GM21390 (cell line): Measurements from ENCODE around the gene CATSPERD.

Source experiments
- ATAC-seq: cut with Tn5 transposase; IDR thresholded peaks from one replicate; pipeline ENCODE4 v1.9.1; 2021; ENCODE audit not compliant: unreplicated experiment

Gene CATSPERD, protein sequence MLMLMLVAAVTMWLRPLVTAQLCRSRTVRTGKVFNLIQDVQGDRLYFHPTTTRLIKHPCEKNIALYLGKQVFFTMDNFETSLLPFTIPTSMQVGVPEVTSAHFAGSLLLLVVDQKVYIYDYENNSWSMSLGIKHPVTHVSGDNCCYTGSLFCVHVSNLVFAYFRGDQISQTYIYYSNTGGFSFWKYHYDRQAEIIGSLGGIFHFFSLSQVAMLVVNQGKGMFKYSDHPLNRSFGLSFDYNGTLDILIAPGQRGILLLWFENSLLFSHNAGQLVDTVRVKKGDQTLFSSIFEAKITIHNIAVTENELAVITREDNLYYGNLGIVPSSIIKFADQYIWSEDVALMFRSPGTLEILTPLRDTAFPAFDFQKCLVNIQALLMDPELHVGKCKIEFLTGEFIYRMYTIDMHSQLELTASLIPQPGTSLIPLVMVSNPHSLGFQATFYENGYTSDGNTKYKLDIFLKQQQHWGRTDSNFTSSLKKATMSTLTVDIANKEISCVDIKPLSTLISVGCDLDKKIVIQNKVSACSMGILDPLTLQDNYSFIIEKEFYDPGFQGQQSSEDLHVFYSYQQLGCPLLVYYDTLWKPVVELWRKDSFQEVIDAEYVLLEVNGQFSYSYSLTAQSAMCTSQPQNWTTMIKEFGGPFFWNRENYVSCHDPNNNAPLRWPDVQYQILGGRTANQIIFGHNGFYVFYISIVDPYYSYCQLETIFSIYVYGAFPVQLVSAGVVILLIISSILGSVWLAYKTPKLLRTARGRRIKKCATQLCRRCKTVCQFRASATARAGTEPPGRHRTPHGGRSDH

DNA sequence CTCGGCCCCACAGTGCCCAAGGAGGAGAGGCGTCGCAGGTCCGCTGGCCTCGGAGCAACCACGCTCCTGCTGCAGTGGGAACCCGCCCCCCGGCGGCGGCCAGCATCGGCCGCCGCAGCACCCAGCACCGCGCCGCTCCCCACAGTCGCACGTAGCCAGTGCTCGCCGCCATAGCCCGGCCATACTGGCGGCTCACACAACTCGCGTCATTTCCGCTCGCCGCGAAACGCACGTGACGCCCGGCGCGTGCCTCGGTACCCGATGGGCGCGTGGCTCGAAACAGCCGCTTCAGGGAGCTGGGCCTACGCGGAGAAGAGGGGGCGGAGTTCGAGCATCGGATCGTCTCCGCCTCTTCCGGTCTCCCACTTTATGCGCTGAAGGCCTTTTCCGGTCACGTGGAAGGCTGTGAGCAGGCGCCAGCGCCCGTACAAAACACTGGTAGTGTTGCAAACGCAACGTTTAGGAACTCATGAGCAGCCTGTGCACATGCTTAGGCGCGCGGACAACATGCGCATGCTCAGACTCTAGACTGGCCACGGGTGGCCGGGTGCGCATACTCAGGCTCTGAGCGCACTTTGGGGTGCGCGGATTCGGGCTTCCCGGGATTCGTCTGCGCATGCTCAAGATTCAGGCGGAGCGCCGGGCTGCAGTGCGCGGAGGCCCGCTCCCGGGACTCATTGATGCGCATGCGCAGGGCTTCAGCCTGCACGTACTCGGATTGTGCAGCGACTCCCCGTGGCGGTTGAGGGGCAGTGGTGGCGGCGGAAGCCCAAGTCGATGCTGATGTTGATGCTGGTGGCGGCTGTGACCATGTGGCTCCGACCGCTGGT, at the start of gene CATSPERD, which contains the start of gene LONP1:
Gene CATSPERD (plus strand): TSS at position 677 of the 830 bp plus-strand sequence. CDS start 101 bp downstream, at position 778.
Gene LONP1 (minus strand): TSS at position 186 of the 830 bp plus-strand sequence. CDS start 14 bp downstream, at position 172.
- peak; percentile 79 for ATAC-seq

- no peak for ATAC-seq
Measured at GRCh38 chr19:5671600-5671999, 48.8 kb upstream of the CATSPERD start.

DNA sequence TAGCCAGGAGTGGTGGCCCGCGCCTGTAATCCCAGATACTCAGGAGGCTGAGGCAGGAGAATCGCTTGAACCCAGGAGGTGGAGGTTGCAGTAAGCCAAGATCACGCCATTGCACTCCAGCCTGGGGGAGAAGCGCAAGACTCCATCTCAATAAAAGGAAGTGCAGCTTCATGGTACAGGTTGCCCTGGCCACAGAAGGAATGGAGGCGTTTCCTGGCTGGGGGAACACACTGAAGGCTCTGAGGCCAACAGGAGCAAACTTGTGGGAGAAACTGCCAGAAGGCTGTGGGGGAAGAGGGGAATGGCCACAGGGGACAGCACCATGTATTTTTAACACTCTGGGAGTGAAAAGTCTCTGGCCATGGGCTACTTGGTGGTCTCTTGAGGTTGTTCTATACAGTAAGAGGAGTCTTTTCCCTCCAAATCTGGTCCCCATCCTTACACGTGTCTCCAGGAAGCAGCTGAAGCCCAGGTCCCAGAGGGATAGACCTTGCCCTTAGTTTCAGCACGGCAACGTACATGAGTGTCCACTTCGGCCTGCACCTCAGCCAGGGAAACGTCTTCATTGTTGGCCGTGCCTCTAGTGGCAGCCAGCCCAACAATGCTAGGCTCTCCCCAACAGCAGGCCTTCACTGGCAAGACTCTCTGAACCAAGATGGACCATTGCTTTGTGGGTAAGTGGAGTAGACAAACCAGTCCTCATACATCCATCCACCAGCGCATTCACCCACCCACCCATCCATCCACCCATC, 47.6 kb upstream of the CATSPERD start:
- ATAC-seq, result no peak

- no peak for ATAC-seq
Measured at GRCh38 chr19:5673752-5674151, 46.7 kb upstream of the CATSPERD start.

DNA sequence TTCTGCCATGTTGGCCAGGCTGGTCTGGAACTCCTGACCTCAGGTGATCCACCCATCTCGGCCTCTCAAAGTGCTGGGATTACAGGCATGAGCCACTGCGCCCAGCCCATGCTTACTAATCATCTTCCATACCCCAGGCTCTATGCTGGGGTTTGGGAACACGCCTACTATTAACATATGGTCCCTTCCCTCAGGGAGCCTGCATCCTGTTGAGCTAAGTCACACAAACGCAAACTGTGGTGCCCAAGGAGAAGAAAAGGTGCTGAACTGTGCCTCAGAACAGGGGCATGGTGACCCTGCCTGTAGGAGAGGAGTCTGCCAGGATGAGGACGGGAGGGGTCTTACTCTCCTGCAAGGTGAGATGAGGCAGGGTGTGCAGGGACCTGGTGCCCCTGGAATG, 45.7 kb upstream of the CATSPERD start:
- no peak for ATAC-seq

- ATAC-seq, result no peak
Measured at GRCh38 chr19:5676105-5676771, 44.2 kb upstream of the CATSPERD start.

DNA sequence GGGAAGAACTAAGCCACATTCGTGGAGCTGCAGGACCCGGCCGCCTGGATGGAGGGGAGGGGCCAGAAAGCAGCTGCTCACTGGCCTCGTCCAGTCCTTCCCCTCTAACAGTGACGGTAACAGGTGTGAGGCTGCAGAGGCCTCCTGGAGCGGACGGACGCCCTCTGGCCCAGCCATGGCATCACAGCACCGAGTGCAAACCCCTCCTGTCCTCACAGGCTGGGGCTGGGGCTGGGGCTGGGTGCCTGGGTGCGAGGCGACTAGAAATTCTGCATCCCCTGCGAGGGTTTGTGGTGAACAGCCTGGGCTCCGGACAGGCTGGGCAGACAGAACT, 43.7 kb upstream of the CATSPERD start:
- ATAC-seq, result no peak

DNA sequence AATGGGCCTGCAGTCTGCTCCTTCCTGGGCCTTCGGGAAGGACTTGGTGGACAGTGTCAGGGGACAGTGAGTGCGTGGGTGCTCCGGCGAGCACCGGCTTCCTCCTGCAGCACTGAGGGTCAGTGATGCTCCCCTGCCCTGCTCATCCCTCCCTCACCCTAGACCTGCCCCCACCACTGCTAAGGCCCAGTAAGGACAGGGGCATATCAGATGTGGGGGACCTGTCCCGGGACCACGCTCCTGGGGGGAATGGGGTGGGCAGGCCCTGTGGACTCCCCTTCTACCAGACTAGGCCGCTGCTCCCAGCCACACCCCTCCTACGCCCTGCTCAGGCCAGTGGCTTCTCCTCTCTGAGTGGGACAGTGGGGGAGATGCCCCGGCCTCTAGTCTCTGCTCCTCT, 43.3 kb upstream of the CATSPERD start:
- no peak for ATAC-seq

- ATAC-seq, result no peak
Measured at GRCh38 chr19:5677580-5677979, 42.9 kb upstream of the CATSPERD start.

- ATAC-seq, result no peak
Measured at GRCh38 chr19:5678071-5678718, 42.2 kb upstream of the CATSPERD start.

GRCh38 chr19:5679289-5680083, 41.0 kb upstream of the CATSPERD start:
- ATAC-seq, result no peak

GRCh38 chr19:5680084-5680436, 40.4 kb upstream of the CATSPERD start:
- ATAC-seq, result no peak

DNA sequence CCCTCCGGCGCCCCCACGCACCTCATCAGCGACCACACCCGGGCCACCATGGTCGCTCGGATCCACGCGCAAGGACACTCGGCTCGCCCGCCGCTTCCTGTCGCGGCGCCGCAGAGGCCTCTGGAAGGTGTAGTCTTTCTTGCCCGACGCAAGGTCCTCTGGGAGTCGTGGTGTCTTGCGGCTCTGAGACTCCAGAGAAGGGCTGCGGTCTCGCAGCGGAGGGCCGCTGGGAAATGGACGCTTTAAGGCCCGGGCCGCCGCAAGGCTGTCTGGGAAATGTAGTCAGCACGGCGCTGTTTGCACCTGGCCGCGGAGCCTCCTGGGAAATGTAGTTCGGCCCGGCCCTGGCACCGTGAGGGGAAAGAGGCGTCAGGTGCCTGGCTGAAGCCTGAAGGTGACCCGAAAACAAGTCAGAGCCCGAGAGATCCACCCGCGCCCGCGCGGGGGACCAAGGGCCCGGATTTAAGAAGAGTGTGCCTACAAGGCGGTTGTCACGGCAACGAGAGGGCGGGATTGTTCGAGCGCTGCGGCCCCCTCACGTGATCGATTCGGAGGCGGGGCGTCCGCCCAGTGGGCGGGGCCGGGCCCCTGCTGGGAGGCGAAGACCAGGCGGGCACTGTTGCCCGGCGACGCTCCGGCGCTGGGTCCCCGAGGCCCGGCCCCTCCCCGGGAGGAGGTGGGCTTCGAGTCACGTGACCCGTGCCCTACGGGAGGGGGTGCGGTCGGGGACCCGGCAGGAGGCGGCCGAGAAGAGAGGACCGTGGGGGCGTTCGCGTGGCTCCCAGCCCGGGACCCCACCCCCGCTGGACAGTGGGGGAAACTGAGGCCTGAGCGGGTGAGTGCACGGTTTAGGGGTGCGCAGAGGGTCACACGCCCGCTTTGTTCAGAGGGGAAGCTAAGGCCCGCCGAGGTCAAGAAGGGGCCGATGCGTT, 39.7 kb upstream of the CATSPERD start, which contains the start of the genes HSD11B1L and MICOS13:
Gene HSD11B1L (plus strand): TSS at position 591 of the 932 bp plus-strand sequence. CDS start 3,806 bp downstream, outside the sequence.
Gene MICOS13 (minus strand): TSS at position 80 of the 932 bp plus-strand sequence. CDS start 30 bp downstream, at position 50.
- peak; percentile 84 for ATAC-seq

DNA sequence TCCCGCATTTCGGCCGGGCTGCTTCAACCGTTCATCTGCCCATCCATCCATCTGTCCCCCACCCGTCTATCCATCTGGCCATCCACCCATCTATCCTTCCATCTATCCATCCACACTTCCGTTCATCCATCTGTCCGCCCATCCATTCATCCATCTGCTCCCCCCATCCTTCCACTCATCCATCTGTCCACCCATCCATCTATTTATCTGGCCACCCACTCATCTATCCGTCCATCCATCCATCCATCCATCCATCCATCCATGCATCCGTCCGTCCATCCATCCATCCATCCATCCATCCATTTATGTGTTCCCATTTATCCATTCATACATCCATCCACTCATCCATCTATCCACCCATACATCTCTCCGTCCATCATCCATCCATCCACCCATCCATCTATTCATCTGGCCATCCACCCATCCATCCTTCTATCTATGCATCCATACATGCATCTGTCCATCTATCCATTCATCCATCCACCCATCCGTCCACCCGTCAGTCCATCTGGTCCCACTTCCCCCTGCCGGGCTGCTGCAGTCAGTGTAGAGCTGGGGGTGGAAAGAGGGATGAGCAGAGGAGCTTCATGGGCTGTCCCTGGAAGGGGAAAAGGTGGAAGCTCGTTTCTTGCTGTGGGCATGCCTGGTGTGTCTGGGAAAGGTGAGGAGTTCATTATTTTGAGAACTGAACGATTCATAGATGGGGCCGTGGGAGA, 38.9 kb upstream of the CATSPERD start:
- no peak for ATAC-seq

- no peak for ATAC-seq
Measured at GRCh38 chr19:5682107-5682482, 38.3 kb upstream of the CATSPERD start.

DNA sequence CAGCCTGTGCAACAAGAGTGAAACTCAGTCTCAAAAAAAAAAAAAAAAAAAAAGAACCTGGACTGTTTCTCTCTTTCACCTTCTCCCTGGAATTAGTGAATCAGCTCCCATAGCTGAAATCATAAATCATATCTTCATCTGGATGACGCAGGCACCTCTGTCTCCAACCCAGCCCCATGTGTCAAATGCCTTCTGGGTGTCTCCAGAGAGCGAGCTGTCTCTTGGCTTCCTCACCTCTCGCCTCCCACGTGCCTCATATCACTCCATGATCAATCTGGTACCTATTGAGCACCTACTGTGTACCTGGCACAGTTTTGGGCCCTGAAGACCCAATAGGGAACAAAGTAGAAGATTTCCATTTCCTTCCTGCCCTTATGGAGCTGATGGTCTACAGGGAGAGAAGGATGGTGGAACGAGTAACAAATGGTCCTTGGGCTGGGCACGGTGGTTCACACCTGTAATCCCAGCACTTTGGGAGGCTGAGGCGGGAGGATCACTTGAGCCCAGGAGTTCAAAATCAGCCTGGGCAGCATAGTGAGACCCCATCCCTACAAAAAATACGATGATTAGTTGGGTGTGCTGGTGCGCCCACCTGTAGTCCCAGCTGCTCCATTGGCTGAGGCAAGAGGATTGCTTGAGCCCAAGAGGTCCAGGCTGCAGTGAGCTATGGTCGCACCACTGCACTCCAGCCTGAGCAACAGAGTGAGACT, 37.1 kb upstream of the CATSPERD start:
- no peak for ATAC-seq
